Putamen (tissue), 1 donor: Measurements from ENCODE around the gene MGAT4B.
A peak's percentile ranks its signal among the peaks of the same experiment; 100 is the strongest.

Experiments
- DNase-seq: peaks from one replicate; pipeline ENCODE4 v3.0.0-alpha.2; 2016; ENCODE audit warnings: low spot score

The MGAT4B gene

DNA sequence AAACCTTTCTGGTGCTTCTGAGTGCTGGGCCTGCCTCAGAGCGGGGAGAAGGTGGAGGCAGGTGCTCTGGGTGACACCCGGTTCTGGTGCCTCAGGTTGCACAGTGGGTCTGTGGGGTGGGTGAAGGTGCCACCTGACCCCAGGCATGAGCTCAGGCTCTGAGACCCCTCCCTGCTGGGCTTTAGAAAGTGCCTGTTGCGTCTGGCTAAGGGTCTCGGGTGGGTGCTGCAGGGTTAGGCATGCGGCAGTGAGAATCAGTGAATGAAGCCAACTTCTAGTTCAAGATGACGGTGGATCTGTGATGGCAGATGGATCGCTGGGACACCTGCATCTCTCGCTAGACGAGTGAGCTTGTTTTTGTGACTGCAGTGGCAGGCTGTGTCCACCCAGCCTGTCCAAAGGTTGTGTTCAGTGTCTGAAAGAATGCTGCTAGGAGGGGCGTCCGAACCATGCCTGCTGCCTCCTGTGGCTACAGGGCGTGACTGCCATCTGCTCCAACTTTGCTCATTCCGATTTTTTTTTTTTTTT is 19.1 kb upstream of the MGAT4B start:
- no peak for DNase-seq

DNA sequence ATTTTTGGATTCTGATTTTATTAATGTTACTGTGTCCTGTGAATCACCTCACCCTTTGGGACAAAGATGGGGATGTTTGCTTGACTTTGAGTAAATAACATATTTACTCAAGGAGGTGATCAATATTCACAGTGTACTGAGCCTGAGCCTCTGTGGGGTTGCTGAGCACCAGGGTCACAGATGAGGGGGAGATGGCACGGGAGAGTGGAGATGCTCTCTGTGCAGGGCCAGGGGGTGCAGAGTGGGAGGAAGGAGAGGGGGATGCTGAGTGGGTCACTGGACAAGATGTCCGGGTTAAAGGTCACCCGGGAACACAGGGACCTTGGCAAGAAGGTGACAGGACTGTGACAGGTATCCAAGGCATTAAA is 18.1 kb upstream of the MGAT4B start:
- DNase-seq = no peak

DNA sequence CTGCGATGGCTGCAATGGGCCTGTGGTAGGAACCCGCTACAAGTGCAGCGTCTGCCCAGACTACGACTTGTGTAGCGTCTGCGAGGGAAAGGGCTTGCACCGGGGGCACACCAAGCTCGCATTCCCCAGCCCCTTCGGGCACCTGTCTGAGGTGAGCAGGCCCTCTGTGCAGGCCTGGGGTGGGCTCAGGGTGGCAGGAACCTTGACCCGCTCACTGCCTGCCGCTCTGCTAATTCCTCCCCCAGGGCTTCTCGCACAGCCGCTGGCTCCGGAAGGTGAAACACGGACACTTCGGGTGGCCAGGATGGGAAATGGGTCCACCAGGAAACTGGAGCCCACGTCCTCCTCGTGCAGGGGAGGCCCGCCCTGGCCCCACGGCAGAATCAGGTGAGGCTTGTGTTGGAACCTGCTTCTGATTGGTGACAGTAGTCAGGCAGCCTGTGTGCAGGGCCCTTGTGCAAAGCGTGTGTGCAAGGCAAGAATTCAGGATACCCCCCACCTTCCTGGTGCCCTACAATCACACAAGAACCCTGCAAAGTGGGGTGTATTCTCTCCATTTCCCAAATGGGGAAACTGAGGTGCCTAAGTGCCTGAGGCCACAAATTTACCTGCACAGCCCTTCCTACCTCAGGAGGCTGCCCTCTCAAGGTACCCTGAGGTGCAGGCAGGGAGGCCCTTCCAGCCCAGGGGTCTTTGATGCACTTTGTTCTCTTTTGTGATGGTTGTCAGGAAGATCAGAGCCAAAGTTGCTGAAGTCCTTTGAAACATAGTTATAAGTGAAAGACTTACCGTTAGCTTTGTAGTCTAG is 17.5 kb upstream of the MGAT4B start:
- no peak for DNase-seq

DNA sequence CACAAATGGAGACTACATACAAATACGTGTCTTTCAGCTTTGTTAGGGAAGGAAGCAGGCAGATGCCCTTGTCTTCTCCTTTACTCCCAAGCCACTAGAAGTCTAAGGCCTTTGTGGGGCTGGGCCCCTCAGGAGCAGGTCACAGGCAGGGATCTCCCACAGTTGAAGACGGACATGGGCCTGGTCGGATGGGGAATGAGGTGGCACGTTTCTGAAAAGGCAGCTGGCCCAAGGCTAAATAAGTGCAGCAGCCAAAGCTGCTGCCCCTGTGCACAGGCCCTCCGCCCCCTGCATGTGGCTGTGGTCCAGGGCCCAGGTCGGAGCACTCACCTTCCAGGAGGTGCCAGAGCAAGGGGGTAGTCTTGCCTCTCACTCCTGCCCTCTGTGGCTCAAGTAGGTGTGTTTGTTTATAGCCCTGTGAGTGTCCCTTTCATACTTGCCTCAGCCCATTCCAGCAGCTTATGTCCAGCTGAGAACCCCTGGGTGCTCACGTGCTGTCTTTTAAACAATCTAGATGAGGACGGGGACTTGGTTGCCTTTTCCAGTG is 15.9 kb upstream of the MGAT4B start:
- no peak for DNase-seq

DNA sequence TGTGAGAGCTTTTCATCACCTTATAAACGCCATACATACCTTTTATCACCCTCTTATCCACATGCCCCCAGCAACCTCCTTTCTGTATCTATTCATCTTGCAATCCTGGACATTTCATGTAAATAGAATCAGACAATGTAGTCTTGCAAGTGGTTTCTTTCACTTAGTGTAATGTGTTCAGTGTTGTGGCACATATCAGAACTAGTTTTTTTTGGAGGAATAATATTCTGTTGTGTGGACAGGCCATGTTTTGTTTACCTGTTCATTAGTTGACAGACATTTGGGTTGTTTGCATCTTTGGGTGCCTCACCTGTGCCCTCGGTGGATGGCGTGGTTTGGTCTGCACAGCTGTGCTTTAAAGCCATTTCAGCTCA is 15.4 kb upstream of the MGAT4B start:
- no peak for DNase-seq

DNA sequence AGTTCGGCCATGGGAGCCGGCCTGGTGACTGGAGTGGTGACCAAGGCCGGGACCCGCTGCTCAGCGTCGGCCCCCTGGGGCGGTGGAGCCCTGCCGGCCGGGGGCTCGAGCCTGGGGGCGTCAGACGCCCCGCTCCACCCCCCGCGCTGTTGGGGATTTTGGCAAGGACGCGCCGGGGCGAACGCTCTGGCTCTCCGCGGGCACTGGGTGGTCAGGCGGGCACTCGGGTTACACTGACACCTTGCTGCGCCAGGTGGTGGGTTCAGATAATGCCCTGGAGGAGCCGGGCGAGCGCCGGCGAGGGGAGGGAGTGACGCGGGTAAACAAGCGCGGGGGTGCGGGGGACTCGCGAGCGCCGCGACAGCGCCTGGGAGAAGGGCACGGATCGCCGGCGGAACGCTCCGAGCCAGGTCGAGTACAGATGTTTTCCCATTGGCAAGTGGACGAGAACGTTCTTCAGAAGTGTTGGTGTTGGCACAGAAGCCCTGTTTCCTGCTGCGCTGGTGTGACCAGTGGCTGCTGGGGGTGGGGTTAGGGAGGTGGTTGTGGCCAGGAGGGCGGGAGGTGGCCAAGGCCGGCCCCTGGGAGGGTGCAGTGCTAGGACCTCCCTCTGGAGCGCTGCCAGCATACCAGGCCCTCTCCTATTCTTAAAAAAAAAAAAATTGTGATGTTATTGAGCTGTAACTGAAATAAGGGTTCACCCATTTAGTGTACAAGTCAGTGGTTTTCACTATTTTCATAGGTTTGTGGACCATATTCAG is 14.8 kb upstream of the MGAT4B start:
- DNase-seq = peak; percentile 91

DNA sequence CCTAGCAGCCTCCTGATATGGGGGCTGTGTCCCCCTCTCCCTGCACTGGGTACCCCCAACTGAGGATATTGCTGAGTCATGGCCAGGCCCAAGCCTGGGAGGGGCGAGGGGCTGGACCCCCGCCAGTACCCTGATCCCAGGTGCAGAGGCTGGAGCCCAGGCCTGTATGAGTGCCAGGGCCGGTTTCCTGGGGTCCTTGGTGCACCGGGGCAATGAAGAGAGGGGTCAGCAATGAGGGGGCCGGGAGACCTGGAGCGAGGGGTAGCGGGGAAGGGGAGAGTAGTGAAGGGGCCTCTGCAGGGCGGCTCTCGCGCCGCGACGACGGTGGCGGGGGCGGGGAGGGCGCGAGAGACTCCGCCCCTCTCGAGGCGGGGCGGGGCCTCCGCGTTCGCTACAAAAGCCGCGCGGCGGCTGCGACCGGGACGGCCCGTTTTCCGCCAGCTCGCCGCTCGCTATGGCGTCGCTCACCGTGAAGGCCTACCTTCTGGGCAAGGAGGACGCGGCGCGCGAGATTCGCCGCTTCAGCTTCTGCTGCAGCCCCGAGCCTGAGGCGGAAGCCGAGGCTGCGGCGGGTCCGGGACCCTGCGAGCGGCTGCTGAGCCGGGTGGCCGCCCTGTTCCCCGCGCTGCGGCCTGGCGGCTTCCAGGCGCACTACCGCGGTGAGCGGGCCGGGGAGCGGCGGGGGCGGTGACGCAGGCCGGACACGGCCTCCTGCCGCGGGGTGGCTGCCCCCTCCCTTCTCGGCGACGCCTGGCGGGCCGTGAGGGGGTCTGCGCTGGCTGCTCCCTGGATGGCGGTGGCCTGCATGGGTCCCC is 14.0 kb upstream of the MGAT4B start, which contains the start of gene SQSTM1:
Gene SQSTM1 (plus strand): TSS at position 423 of the 815 bp plus-strand sequence. CDS start 32 bp downstream, at position 455.
- DNase-seq = peak; percentile 89

DNA sequence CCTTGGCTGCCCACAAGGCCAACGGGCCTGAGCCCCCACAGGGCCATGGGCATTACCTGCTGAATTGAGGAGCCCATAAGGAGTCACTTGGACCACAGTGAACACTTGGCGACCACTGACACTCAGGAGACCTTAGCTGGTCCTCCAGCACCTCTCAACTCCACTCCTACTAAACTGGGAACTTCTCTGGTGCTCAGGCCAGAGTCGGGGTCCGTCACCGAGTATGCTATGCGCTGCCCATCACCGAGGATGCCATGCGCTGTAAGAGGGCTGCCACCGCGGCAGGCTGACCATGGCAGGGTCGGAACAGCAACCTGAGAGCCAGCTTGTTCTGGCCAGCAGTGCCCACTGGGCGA is 13.4 kb upstream of the MGAT4B start:
- DNase-seq = no peak

DNA sequence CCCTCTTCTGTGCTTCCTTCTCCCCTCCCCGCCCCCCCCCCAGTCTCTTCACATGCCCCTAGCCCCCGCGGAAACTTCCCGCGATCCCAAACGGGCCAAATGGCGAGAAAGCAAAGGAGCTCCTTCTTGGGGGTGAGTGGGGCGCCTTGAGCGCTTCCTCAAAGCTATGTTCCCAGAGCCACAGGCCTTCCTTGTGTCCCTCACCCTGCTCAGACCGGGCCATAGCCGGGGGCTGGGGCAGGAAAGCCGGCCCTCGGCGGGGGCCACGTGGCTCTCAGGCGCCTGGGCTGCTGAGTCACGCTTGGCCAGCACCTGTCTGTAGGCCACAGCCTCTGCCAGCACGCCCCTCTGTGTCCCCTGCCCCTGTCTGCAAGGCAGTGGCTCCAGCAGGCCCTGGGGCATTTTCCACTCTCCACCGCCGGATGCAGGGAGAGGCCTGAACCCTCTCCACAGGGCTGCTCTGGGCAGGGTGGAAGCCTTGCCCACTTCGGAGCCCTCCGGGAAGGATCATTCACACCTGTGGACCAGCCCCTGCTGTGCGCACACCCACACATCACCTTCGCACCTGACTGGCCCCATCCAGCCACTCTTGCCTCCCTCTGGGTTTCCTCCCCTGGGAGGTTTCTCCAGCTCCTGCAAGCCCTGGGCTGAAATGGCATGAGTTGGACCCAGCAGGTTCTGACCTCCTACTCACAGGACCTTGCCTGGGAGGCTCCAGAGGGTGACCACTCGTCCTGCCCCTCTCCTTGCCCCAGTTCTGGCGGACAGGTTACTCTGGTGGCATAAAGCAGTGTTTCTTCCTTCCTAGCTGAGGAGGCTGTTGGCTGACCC is 12.8 kb upstream of the MGAT4B start:
- peak; percentile 72 for DNase-seq

DNA sequence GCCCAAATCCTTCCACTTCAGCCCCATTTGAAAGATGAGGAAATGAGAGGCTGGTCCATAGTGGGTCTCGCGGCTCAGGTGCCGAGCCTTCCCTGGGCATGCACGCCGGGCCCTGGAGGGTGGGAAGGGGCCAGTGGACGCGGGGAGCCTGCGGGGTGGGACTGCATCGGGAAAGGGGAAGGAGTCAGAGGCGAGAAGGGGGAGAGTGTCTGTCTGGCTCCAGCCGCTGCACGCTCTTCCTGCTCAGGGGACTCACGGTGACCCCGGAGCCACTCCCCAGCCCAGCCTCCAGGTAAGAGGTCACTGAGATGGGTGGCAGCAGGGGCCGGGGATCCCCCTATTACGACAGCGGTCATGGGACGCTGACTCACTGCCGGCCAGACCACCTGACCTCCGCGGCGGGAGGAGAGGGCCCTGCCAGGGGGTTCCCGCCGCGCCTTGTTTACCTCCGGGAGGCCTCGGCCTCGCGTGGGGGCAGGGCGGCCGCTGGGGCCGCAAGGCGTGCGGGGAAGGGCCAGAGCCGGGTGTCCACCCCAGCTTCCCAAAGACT is 12.2 kb upstream of the MGAT4B start:
- DNase-seq = peak; percentile 94

DNA sequence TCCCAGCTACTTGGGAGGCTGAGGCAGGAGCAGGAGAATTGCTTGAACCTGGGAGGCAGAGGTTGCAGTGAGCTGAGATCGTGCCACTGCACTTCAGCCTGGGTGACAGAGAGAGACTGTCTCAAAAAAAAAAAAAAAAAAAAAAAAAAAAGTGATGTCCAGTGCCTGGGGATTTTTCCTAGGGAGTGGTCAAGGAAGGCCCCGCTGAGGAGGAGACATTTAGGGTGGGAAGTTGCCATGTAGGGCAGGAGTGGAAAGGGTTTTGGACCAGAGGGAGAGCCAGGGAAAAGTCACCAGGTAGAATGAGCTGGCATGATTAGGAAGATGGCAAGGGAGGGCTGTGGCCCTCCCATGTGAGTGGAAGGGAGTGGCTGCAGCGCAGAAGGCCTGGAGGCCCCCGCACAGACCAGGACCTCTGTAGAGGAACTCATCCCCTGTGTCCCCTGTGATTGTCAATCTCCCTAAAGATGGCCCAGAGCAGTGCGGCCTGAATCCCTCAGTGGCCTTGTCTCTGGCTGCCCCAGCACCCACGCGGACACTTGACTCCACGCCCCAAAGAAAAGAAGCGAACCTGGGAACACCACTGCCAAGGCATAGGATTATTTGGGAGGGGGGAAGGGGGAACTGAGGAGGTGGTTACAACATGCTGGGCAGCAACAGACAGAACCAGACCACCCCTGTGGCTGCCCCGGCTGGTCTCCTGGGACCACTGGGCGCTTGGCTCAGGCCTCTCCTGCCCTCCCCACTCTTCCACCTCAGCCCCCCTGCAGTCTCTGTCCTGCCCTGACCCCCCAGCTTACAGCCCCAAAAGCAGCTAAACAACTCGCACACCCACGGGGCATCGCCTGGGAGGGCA is 11.5 kb upstream of the MGAT4B start:
- no peak for DNase-seq

DNA sequence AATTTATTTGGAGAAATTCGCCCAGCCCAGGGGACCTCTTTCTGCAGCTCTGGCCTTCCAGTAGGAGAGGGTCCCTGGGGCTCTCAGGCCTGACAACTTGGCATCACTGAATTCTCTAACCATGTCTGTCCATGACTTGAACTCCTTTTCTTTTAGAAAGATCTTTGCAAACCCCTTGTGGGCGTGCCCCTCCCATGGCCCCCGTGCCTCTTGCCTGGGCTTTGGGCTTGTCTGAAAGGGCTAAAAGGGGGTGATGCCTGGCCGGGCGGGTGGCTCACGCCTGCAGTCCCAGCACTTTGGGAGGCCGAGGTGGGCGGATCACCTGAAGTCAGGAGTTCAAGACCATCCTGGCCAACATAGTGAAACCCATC is 10.8 kb upstream of the MGAT4B start:
- no peak for DNase-seq

DNA sequence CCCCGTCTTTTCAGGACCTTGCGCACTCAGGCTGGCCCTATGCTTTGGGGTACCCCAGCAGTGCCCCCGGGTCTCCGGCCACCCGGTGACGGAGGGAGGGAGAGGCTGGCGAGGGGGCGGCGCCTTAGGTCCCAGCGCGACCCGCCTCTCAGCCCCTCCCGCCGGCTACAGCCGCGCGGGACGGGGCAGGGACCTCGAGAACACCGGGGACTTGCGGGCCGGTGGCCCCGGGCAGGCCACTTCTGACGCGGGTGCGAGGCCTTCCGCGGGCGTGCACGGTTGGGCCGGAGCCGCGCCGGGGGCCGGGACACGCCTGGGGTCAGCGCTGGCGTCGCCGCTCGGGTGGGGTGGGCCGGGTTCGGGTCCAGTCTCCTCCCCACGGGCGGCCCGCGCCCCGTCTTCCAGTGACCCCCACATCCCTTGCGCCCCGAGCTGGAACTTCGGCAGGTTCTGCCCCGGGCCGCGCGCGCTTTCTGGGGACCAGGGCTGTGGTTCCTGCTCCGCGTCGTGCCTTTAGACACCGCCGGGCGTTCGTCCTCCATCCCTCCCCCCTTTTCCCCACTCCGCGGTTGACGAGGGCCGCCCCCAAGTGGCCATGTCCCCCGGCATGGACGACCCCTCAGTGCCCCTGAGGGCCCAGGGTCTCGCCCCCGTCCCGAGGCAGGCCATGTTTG is 10.3 kb upstream of the MGAT4B start:
- DNase-seq = no peak

DNA sequence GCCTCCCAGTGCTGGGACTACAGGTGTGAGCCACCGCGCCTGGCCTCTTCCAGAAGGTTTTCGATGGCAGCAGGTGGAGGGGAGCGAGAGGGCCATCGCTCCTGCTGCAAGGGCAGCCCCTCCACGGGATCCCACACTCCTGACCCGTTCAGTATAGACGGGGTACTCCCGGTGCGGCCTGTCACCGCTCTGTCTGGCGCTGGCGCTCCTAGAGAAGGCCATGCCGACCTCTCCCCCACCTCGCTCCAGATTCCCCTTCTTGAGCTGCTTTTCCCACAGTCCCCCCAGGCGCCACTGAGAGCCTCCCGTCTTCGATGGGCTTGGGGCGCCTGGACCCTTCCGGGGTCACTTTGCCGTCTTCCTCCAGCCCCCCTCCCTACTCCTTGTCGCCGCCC is 9.7 kb upstream of the MGAT4B start:
- DNase-seq = no peak

DNA sequence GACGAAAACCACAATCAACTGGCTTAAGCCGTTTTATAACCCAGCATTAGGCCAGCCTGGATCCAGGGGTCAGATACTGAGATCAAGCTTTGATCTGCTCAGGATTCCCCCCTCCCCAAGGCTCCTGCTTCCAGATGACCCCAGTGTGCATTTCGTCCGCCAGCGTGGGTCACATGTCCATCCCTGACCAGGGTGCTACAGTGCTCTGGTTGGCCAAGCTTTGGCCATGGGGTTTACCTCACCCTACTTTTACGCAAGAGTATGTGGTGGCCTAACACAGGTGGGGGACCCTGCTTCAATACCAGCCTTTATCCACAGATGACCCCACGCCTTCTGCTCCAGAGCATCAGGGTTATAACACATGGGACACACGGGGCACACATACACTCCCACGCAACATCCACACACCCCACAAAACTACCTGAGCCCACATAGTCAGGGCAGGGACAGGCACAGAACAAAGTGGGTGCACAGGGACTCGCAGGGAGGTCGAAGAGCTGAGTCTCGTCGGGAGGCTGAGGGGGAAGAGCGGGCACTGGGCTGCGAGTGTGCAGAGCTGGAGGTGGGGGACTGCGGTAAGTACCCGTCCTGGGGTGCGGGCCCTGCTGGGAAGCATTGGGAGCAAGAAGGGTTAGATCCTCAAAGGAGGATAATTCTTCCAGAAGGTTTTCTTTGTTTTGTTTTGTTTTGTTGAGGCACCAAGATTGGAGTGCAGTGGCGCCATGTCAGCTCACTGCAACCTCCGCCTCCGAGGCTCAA is 9.0 kb upstream of the MGAT4B start:
- DNase-seq = no peak

DNA sequence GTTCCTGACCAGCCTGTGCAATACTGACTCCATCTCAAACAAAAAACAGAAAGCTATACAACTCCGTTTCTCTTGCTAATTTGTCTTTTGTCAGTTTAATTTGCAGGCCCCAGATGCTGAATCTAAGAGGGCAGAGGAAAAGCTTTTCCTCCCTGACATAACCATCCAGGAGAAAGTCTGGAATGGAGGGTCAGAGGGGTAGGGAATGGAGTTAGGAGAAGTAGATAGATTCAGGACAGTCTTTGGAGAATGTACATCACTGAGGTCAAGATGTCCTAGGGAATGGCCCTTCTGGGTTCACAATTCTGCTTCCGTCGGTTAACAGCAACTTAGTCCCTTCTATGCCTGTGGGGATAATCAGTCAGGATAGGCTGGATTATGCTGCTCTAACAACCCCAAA is 7.4 kb upstream of the MGAT4B start:
- DNase-seq = no peak

DNA sequence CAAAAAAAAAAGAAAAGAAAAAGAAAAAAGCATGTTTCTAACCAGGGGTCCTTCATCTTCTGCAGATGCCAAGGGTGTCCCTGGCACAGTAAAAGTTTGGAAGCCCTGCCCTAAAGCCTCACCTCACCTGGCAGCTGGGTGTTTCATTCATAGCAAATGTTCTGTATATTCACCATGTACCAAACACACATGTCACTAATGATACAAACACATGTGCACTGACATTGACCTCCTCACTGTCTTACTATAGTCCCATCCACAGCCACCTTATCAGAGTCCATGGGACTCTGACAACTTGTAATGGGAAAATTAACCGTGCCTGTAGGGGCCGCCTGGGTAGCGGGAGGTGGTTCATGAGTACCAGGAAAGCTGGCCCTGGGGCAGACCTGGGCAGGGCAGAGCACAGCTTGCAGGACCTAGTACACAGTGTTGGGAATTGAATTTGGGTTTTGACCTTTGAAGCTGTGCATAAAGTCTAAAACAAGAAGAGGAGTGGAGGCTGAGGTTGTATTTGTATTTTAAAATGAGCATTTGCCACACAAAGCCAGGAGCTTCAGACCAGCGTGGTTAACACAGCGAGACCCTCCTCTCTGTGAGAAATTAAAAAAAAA is 6.4 kb upstream of the MGAT4B start:
- DNase-seq = no peak

DNA sequence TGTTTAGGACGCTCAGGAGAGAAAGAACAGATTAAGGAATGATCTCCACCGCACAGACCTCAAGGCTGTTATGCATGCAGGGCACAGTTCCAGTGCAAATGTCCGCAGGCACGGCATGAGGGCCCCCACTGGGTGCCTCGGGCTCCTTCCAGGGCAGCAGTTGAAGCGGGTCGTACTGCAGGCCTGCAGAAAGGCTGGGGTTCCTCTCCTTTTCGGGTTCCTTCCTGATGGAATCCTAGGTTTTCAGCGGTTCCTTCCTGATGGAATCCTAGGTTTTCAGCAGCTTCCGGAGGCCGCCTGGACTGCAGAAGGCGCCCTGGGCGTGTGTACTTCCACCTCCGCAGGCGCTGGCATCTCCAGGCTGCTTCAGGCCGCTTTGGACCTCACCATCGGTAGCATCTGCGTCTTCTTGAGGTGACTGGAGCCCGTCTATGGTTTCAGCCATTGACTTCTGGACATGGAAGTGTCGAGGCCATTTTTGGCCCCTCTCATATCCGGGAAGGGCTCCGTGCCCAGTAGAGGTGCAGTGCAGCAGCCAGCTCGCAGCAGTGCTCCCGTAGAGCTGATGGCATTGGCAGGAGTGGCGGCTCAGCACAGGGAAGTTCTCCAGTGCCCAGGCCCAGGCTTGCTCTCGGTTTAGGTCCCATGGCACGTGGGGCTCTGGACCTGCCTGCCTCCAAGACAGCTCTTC is 5.6 kb upstream of the MGAT4B start:
- no peak for DNase-seq
